Type B pancreatic cell (in vitro differentiated cells): ENCODE results near the gene LIMK1. TPM values are rescaled to one million over a fixed set of nuclear protein-coding genes. Genes with fewer than 3 reads are reported as not detected.

ENCODE experiments used
- DNase-seq: peaks from one replicate; pipeline ENCODE4 v3.0.0; 2021; ENCODE audit warnings: mixed read lengths; ENCODE audit not compliant: unreplicated experiment; ENCODE audit errors: extremely low spot score
- H3K27ac Mint-ChIP-seq: 2 replicates; pipeline ENCODE4 v1.8.0; 2021; ENCODE audit warnings: mild to moderate bottlenecking, mixed read lengths
- H3K27me3 Mint-ChIP-seq: 2 replicates; pipeline ENCODE4 v1.8.0; 2021; ENCODE audit warnings: mixed read lengths
- H3K36me3 Mint-ChIP-seq: 2 replicates; pipeline ENCODE4 v1.8.0; 2021; ENCODE audit warnings: mixed read lengths
- H3K4me1 Mint-ChIP-seq: one replicate; pipeline ENCODE4 v1.8.0; 2021; ENCODE audit warnings: mixed read lengths; ENCODE audit not compliant: unreplicated experiment
- H3K4me3 Mint-ChIP-seq: 2 replicates; pipeline ENCODE4 v1.8.0; 2021; ENCODE audit warnings: mild to moderate bottlenecking, mixed read lengths
- H3K9me3 Mint-ChIP-seq: 2 replicates; pipeline ENCODE4 v1.8.0; 2021; ENCODE audit warnings: mixed read lengths
- CTCF ChIP-seq: fragments of 200-600 bp; sonication (generic); conservative IDR thresholded peaks from 2 replicates; pipeline ENCODE4 v1.5.0; 2021; ENCODE audit warnings: antibody characterized with exemption, mild to moderate bottlenecking
- total RNA-seq: library from RNA; stranded (reverse); gene quantifications from 2 replicates; pipeline ENCODE4 v1.2.1, GENCODE V29; 2021; ENCODE audit warnings: low replicate concordance

Gene LIMK1
- total RNA-seq, 1 donor from 2014 or later, result 46.6 TPM

- H3K9me3 Mint-ChIP-seq, result no peaks in the 10 kb centered on the region
- H3K27me3 Mint-ChIP-seq, result peaks cover under 1% of the 10 kb centered on the region
- no peaks in the 10 kb centered on the region for H3K4me1 Mint-ChIP-seq
- H3K27ac Mint-ChIP-seq, result no peak overlapping the region
- no peak for DNase-seq
- H3K36me3 Mint-ChIP-seq, result no peaks in the 10 kb centered on the region
- H3K4me3 Mint-ChIP-seq, result no peak overlapping the region
- no peak for TF ChIP-seq CTCF
Observed at GRCh38 chr7:74063646-74064045, 20.0 kb upstream of the LIMK1 start.

GRCh38 chr7:74064696-74065095 lies 18.9 kb upstream of the LIMK1 start:
- H3K27ac Mint-ChIP-seq, result no peak overlapping the region
- H3K4me3 Mint-ChIP-seq, result no peak overlapping the region
- H3K36me3 Mint-ChIP-seq, result no peaks in the 10 kb centered on the region
- DNase-seq, result no peak
- no peaks in the 10 kb centered on the region for H3K4me1 Mint-ChIP-seq
- no peak for TF ChIP-seq CTCF
- H3K27me3 Mint-ChIP-seq, result no peaks in the 10 kb centered on the region
- H3K9me3 Mint-ChIP-seq, result no peaks in the 10 kb centered on the region

GRCh38 chr7:74066626-74067025 lies 17.0 kb upstream of the LIMK1 start:
- TF ChIP-seq CTCF, result no peak
- Mint-ChIP-seq H3K4me1 (no peaks in the 10 kb centered on the region), H3K27ac (no peak overlapping the region), H3K4me3 (no peak overlapping the region), H3K27me3 (no peaks in the 10 kb centered on the region), H3K9me3 (no peaks in the 10 kb centered on the region), H3K36me3 (no peaks in the 10 kb centered on the region)
- no peak for DNase-seq

GRCh38 chr7:74068378-74069085 lies 15.1 kb upstream of the LIMK1 start:
- no peaks in the 10 kb centered on the region for H3K9me3 Mint-ChIP-seq
- H3K4me3 Mint-ChIP-seq, result no peak overlapping the region
- no peaks in the 10 kb centered on the region for H3K4me1 Mint-ChIP-seq
- no peaks in the 10 kb centered on the region for H3K27me3 Mint-ChIP-seq
- H3K27ac Mint-ChIP-seq, result no peak overlapping the region
- H3K36me3 Mint-ChIP-seq, result no peaks in the 10 kb centered on the region
- no peak for TF ChIP-seq CTCF
- no peak for DNase-seq

GRCh38 chr7:74069086-74069541 lies 14.5 kb upstream of the LIMK1 start:
- Mint-ChIP-seq H3K4me1 (no peaks in the 10 kb centered on the region), H3K9me3 (no peaks in the 10 kb centered on the region), H3K27me3 (no peaks in the 10 kb centered on the region), H3K36me3 (no peaks in the 10 kb centered on the region), H3K27ac (no peak overlapping the region), H3K4me3 (no peak overlapping the region)
- TF ChIP-seq CTCF, result no peak
- no peak for DNase-seq
